Measurements from ENCODE around the gene HOXB7. TPM values are rescaled to one million over a fixed set of nuclear protein-coding genes. Genes with fewer than 3 reads are reported as not detected.

HOXB7 gene
- polyA plus RNA-seq, 3 donors = not detected

- H3K36me3 ChIP-seq (replicated peaks in 1 of 2; ENCODE audit: control insufficient read depth in 1 of 2, insufficient read depth in 2 of 2, low read length in 2 of 2) = no peaks in the 10 kb centered on the region
- no peak within 1 kb of the TSS for H2AFZ ChIP-seq (ENCODE audit: insufficient read depth, low read depth, low read length, poor library complexity, severe bottlenecking)
- no peak for TF ChIP-seq CTCF (IDR thresholded peaks at IDR 0.05)
- H3K9me3 Mint-ChIP-seq = peaks cover 0 to 25% (median 9%) of the 10 kb centered on the region in 7 donors
- peak within 1 kb of the TSS in 1 of 2 donors; percentile 79 for H3K4me3 Mint-ChIP-seq
- H3K4me1 Mint-ChIP-seq = peaks cover 14% of the 10 kb centered on the region
- no peaks in the 10 kb centered on the region for H4K20me1 ChIP-seq (ENCODE audit: insufficient read depth, low read length)
- H3K4me1 ChIP-seq (ENCODE audit: control insufficient read depth in 1 of 2, insufficient read depth in 2 of 2, low read length in 2 of 2) = peaks cover under 1 to 1% of the 10 kb centered on the region in 2 donors
- H3K27me3 Mint-ChIP-seq (ENCODE audit: low read depth in 3 of 3) = peaks cover 90 to 98% (median 96%) of the 10 kb centered on the region in 3 donors
- no peak within 1 kb of the TSS for H3K27ac ChIP-seq (ENCODE audit: low read depth in 1 of 2, low read length in 2 of 2)
- H3K27me3 ChIP-seq (ENCODE audit: control insufficient read depth in 2 of 2, insufficient read depth in 2 of 2, low read length in 2 of 2) = peaks cover 66 to 99% of the 10 kb centered on the region in 2 donors
- no peak within 1 kb of the TSS for H3K4me2 ChIP-seq (replicated peaks; ENCODE audit: extremely low read depth, low read length, poor library complexity, severe bottlenecking)
- no peak within 1 kb of the TSS for H3K4me3 ChIP-seq (replicated peaks in 1 of 3; ENCODE audit: low read depth in 2 of 3, low read length in 3 of 3)
- H3K9ac ChIP-seq (ENCODE audit: insufficient read depth, low read length, poor library complexity, severe bottlenecking) = no peak within 1 kb of the TSS
- H3K27ac Mint-ChIP-seq = no peak within 1 kb of the TSS
- 52% methylated on average over 9 of the region's 16 CpGs for WGBS (ENCODE audit: insufficient coverage)
- H3K9me3 ChIP-seq (replicated peaks in 1 of 2; ENCODE audit: control insufficient read depth in 1 of 2, insufficient read depth in 1 of 2, low read length in 2 of 2) = peaks cover 0 to 38% of the 10 kb centered on the region in 2 donors
- intact Hi-C loops (cut with micrococcal nuclease) = no loop called here
- H3K79me2 ChIP-seq (ENCODE audit: insufficient read depth, low read length) = no peaks in the 10 kb centered on the region
- DNase-seq = no peak
- H3K36me3 Mint-ChIP-seq = peaks cover 0 to 8% of the 10 kb centered on the region in 2 donors
Observed at GRCh38 chr17:48604770-48605329, 6.0 kb downstream of the HOXB7 start, which contains the start of gene HOXB6. TSS of gene HOXB6 (minus strand) at chr17:48604986. CDS start at chr17:48598150, 6,836 bp downstream.

GRCh38 chr17:48603959-48604769 lies 6.7 kb downstream of the HOXB7 start:
- peaks cover 0 to 42% of the 10 kb centered on the region in 2 donors for H3K9me3 ChIP-seq (replicated peaks in 1 of 2; ENCODE audit: control insufficient read depth in 1 of 2, insufficient read depth in 1 of 2, low read length in 2 of 2)
- no peaks in the 10 kb centered on the region for H4K20me1 ChIP-seq (ENCODE audit: insufficient read depth, low read length)
- no peaks in the 10 kb centered on the region for H3K79me2 ChIP-seq (ENCODE audit: insufficient read depth, low read length)
- no peak overlapping the region for H3K27ac ChIP-seq (ENCODE audit: low read depth in 1 of 2, low read length in 2 of 2)
- H3K36me3 Mint-ChIP-seq = peaks cover 0 to 8% of the 10 kb centered on the region in 2 donors
- no peak overlapping the region for H3K4me2 ChIP-seq (replicated peaks; ENCODE audit: extremely low read depth, low read length, poor library complexity, severe bottlenecking)
- peaks cover 0 to 25% (median 7%) of the 10 kb centered on the region in 7 donors for H3K9me3 Mint-ChIP-seq
- 61% methylated on average over 8 of the region's 21 CpGs for WGBS (ENCODE audit: insufficient coverage)
- peaks cover 66 to 99% of the 10 kb centered on the region in 2 donors for H3K27me3 ChIP-seq (ENCODE audit: control insufficient read depth in 2 of 2, insufficient read depth in 2 of 2, low read length in 2 of 2)
- peak overlapping the region in 1 of 2 donors; percentile 79 for H3K4me3 Mint-ChIP-seq
- H3K4me1 Mint-ChIP-seq = peaks cover 14% of the 10 kb centered on the region
- intact Hi-C loops (cut with micrococcal nuclease) = no loop called here
- H3K27me3 Mint-ChIP-seq (ENCODE audit: low read depth in 3 of 3) = peaks cover 90 to 98% (median 96%) of the 10 kb centered on the region in 3 donors
- no peak overlapping the region for H2AFZ ChIP-seq (ENCODE audit: insufficient read depth, low read depth, low read length, poor library complexity, severe bottlenecking)
- no peak for TF ChIP-seq CTCF (IDR thresholded peaks at IDR 0.05)
- DNase-seq = no peak
- H3K4me1 ChIP-seq (ENCODE audit: control insufficient read depth in 1 of 2, insufficient read depth in 2 of 2, low read length in 2 of 2) = no peaks in the 10 kb centered on the region
- no peaks in the 10 kb centered on the region for H3K36me3 ChIP-seq (replicated peaks in 1 of 2; ENCODE audit: control insufficient read depth in 1 of 2, insufficient read depth in 2 of 2, low read length in 2 of 2)
- H3K9ac ChIP-seq (ENCODE audit: insufficient read depth, low read length, poor library complexity, severe bottlenecking) = no peak overlapping the region
- H3K27ac Mint-ChIP-seq = no peak overlapping the region
- H3K4me3 ChIP-seq (replicated peaks in 1 of 3; ENCODE audit: low read depth in 2 of 3, low read length in 3 of 3) = no peak overlapping the region

All from CD14-positive monocyte (primary cell).